Testis (tissue), 3 donors: ENCODE measurements around the gene NFATC2IP. TPM values are rescaled to one million over a fixed set of nuclear protein-coding genes. Genes with fewer than 3 reads are reported as not detected.
"Not testable (repeated sequence)": the region's sequence is repeated elsewhere in the genome, so short reads cannot be mapped to it uniquely, and the experiment has no call there.

Experiments used
- DNase-seq: peaks from one replicate; pipeline ENCODE4 v3.0.0-alpha.2; 2019
- H3K27ac ChIP-seq, 2 donors: fragments of 200-600 bp; sonication (generic); one replicate each; pipeline ENCODE4 v1.5.1; 2019
- H3K27me3 ChIP-seq: fragments of 200-600 bp; sonication (generic); one replicate; pipeline ENCODE4 v1.5.1; 2019
- H3K36me3 ChIP-seq: fragments of 200-600 bp; sonication (generic); one replicate; pipeline ENCODE4 v1.5.1; 2017; ENCODE audit warnings: low read depth; ENCODE audit errors: missing control alignments
- H3K4me1 ChIP-seq: fragments of 200-600 bp; sonication (generic); one replicate; pipeline ENCODE4 v1.5.1; 2019
- H3K4me3 ChIP-seq, 2 donors: fragments of 200-600 bp; sonication (generic); one replicate each; pipeline ENCODE4 v1.5.1; 2017 to 2019
- H3K9me3 ChIP-seq: fragments of 200-600 bp; sonication (generic); one replicate; pipeline ENCODE4 v1.5.1; 2017
- POLR2A ChIP-seq: fragments of 450-650 bp; IDR thresholded peaks from one replicate; pipeline ENCODE4 v1.6.1; 2017; ENCODE audit warnings: antibody characterized with exemption, mild to moderate bottlenecking, moderate library complexity
- WGBS, 2 donors: methylation state at CpG; one replicate each; pipeline ENCODE4 v1.1.5; 2018; 5-methylcytosine and 5-hydroxymethylcytosine counted together
- intact Hi-C: fragments of 100-400 bp; cut with DNase I; formaldehyde crosslinking; loops from one replicate; pipeline ENCODE4 v1.15.1; 2023; ENCODE audit warnings: low total_unique reads
- polyA plus RNA-seq: library from polyadenylated mRNA; stranded (reverse); fragments of 350-450 nt; fragmentation: Illumina TruSeq; extraction: RNeasy Lipid Tissue Mini Kit (QIAGEN cat#74804); gene quantifications from one replicate; pipeline ENCODE4 v1.2.3, GENCODE V29; 2014; ENCODE audit warnings: low read depth, low replicate concordance; ENCODE audit not compliant: insufficient read depth
- total RNA-seq, 2 donors: library from RNA; depleted of rRNA; stranded (reverse); fragments of >200 nt; gene quantifications; one replicate each; pipeline ENCODE4 v1.2.3, GENCODE V29; 2016
- TF ChIP-seq, protein P1 (sequence below), 3 experiments: fragments of 450-650 bp in 2 of 3; fragments of 200-600 bp in 1 of 3; sonication (generic) in 1 of 3; IDR thresholded peaks; one replicate each; pipeline ENCODE4 v1.5.1; 2016 to 2019; ENCODE audit warnings: antibody characterized with exemption in 3 of 3, mild to moderate bottlenecking in 2 of 3, moderate library complexity in 1 of 3

NFATC2IP gene
- total and polyA plus RNA-seq, 3 donors from 2014 or later = 69.0 to 111 (median 81.1) TPM

DNA sequence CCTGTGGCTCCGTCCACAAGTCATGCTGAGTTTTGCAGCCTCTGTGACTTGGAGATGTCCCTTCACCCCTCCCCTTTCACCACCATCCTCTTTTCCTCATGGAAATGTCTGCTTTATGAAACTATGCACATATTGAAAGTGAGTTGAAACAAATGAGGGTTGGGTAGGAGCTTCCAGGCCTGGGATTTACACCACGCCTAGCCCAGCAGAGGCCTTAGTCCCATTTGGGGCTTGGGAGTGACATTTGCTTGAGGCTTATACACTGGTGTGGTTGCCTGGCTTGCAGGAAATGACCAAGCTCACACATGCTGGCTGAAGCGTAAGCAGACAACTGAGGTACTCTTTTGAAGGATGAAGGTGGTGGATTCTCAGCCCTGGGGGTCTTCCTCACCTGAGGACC, 13.3 kb downstream of the NFATC2IP start:
- WGBS, 2 donors = 90 to 95% methylated on average over 3 of the region's 3 CpGs
- Histone ChIP-seq H3K27me3 (no peaks in the 10 kb centered on the region), H3K9me3 (no peaks in the 10 kb centered on the region), H3K36me3 (peaks cover 3% of the 10 kb centered on the region), H3K4me3 (no peak overlapping the region), H3K27ac (no peak overlapping the region), H3K4me1 (no peaks in the 10 kb centered on the region)
- intact Hi-C loops = no loop called here
- DNase-seq = no peak
- TF ChIP-seq, protein P1, sequence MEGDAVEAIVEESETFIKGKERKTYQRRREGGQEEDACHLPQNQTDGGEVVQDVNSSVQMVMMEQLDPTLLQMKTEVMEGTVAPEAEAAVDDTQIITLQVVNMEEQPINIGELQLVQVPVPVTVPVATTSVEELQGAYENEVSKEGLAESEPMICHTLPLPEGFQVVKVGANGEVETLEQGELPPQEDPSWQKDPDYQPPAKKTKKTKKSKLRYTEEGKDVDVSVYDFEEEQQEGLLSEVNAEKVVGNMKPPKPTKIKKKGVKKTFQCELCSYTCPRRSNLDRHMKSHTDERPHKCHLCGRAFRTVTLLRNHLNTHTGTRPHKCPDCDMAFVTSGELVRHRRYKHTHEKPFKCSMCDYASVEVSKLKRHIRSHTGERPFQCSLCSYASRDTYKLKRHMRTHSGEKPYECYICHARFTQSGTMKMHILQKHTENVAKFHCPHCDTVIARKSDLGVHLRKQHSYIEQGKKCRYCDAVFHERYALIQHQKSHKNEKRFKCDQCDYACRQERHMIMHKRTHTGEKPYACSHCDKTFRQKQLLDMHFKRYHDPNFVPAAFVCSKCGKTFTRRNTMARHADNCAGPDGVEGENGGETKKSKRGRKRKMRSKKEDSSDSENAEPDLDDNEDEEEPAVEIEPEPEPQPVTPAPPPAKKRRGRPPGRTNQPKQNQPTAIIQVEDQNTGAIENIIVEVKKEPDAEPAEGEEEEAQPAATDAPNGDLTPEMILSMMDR (IDR thresholded peaks at IDR 0.05) = no peak
- no peak for TF ChIP-seq POLR2A

DNA sequence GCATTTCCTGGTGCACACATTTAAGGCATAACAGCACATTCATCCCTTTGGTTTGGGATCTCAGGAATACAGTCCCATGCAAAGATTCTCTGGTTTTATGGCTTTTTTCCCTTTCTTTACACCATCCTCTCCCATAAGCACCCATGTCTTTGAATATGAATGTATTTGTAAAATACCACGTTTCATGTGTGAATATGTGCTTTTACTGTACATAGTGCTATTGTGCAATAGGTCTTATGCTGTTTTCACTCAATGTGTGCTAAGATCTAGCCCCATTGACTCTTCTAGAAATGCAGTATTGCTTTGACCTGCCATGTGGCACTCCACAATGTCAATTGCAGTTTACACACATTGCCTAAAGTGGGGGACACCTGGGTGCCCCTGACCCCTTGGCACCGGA, 13.8 kb downstream of the NFATC2IP start:
- WGBS, 2 donors = 84 to 92% methylated on average over 2 of the region's 2 CpGs
- DNase-seq = no peak
- no peak for TF ChIP-seq POLR2A
- TF ChIP-seq, protein P1 (IDR thresholded peaks at IDR 0.05) = no peak
- Histone ChIP-seq H3K27ac (no peak overlapping the region), H3K4me1 (no peaks in the 10 kb centered on the region), H3K36me3 (peaks cover 3% of the 10 kb centered on the region), H3K4me3 (no peak overlapping the region), H3K27me3 (no peaks in the 10 kb centered on the region), H3K9me3 (no peaks in the 10 kb centered on the region)
- intact Hi-C loops = no loop called here

DNA sequence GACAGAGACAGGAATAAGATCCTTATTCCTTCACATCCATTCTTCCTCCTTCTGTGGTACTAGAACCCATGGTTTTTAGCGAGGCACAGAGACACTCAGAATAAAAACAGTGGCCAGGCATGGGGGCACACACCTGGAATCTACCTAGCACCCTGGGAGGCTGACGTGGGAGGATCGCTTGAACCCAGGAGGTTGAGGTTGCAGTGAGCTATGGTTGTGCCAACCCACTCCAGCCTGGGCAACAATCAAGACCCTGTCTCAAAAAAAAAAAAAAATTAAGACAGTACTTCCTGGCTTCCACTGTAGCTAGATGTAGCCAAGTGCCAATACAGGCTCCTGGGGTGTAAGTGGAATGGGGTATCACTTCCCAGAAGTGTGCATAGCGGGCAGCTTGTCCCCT, 16.4 kb downstream of the NFATC2IP start:
- WGBS, 2 donors = 95 to 98% methylated on average over 4 of the region's 4 CpGs
- no peak for DNase-seq
- H3K9me3 ChIP-seq = no peaks in the 10 kb centered on the region

DNA sequence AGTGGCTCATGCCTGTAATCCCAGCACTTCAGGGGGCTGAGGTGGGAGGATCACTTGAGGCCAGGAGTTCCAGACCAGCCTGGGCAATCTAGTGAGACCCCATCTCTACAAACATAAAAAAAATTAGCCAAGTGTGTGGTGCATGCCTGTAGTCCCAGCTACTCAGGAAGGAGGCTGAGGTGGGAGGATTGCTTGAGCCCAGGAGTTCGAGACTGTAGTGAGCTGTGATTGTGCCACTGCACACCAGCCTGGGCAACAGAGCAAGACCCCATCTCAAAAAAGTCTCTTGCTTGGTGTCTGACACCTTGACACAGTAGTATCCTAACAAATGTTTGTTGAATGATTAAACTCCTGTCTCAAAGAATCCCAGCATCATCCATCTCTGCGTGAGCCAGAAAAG, 19.0 kb downstream of the NFATC2IP start:
- H3K4me1 ChIP-seq, H3K9me3 ChIP-seq, H3K4me3 ChIP-seq, DNase-seq, intact Hi-C loops, H3K36me3 ChIP-seq, H3K27me3 ChIP-seq, H3K27ac ChIP-seq: not testable (repeated sequence)
- WGBS, 2 donors = 82 to 100% methylated on average over 2 of the region's 2 CpGs

More for the DNA sequence above, 16.4 kb downstream of the NFATC2IP start:
- H3K36me3 ChIP-seq = peaks cover 3% of the 10 kb centered on the region
- no peak overlapping the region for H3K4me3 ChIP-seq
- no peaks in the 10 kb centered on the region for H3K27me3 ChIP-seq
- no peak overlapping the region for H3K27ac ChIP-seq
- intact Hi-C loops = no loop called here
- TF ChIP-seq POLR2A = no peak
- TF ChIP-seq, protein P1 (IDR thresholded peaks at IDR 0.05) = no peak
- H3K4me1 ChIP-seq = no peaks in the 10 kb centered on the region

DNA sequence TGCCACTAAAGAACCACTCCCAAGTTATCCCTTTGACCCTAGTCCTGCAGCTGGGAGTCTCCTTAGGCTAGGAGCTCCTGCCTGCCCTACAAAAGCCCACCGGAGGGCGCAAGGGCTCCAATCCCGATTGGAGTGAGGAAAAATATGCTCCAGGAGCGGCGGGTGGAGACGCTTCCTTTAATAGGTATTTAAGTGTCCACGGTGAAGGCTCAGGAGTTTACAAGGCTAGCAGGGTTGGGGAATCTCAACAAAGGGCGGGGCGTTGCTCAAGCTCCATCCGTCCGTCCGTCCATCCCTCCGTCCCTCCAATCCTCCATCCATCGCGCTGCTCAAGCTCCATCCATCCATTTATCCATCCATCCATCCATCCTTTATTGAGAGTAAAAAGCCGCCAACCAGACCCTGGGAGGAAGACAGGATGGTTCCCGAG, 23.3 kb downstream of the NFATC2IP start:
- Histone ChIP-seq H3K9me3 (no peaks in the 10 kb centered on the region), H3K27ac (peak overlapping the region; percentile 42 to 73), H3K4me3 (peak overlapping the region; percentile 82 to 84), H3K36me3 (no peaks in the 10 kb centered on the region), H3K27me3 (no peaks in the 10 kb centered on the region), H3K4me1 (peaks cover 14% of the 10 kb centered on the region)
- intact Hi-C loops = no loop called here
- TF ChIP-seq POLR2A = no peak
- TF ChIP-seq, protein P1 (IDR thresholded peaks at IDR 0.05) = peak; percentile 14 to 58 (median 45)
- DNase-seq = peak; percentile 77
- WGBS, 2 donors = 0% methylated on average over 17 of the region's 17 CpGs
